ENCODE results near the gene PHACTR3. TPM values are rescaled to one million over a fixed set of nuclear protein-coding genes. Genes with fewer than 3 reads are reported as not detected.

PHACTR3 gene
- total RNA-seq, 1 donor from 2014 or later, result 0.14 TPM

- no peak overlapping the region for H3K4me3 Mint-ChIP-seq (ENCODE audit: unreplicated experiment)
- no peak overlapping the region for H3K4me2 ChIP-seq (ENCODE audit: low read length)
- no peaks in the 10 kb centered on the region for H3K36me3 Mint-ChIP-seq (ENCODE audit: low read depth, unreplicated experiment)
- no peak overlapping the region for H2AFZ ChIP-seq (ENCODE audit: low read depth, low read length)
- H3K27ac Mint-ChIP-seq (ENCODE audit: unreplicated experiment), result no peak overlapping the region
- peaks cover 32% of the 10 kb centered on the region for H3K27me3 Mint-ChIP-seq (ENCODE audit: low read depth, unreplicated experiment)
- no peaks in the 10 kb centered on the region for H4K20me1 ChIP-seq (ENCODE audit: insufficient read depth, low read length)
- peaks cover 6% of the 10 kb centered on the region for H3K9me3 ChIP-seq (ENCODE audit: insufficient read depth, low read depth, low read length)
- no peaks in the 10 kb centered on the region for H3K79me2 ChIP-seq (ENCODE audit: insufficient read depth, low read length)
- no peaks in the 10 kb centered on the region for H3K4me1 Mint-ChIP-seq (ENCODE audit: low read depth, unreplicated experiment)
- H3K4me1 ChIP-seq (ENCODE audit: insufficient read depth, low read length), result no peaks in the 10 kb centered on the region
- H3K9me3 Mint-ChIP-seq (ENCODE audit: unreplicated experiment), result peaks cover 3% of the 10 kb centered on the region
- H3K27me3 ChIP-seq (ENCODE audit: insufficient read depth, low read length), result peaks cover 2% of the 10 kb centered on the region
- H3K4me3 ChIP-seq (ENCODE audit: insufficient read depth, low read depth, low read length), result no peak overlapping the region
- H3K36me3 ChIP-seq (ENCODE audit: insufficient read depth, low read length), result no peaks in the 10 kb centered on the region
- no peak overlapping the region for H3K9ac ChIP-seq (ENCODE audit: low read length)
- DNase-seq (ENCODE audit: low read depth), result no peak
- no peak for FAIRE-seq
- H3K27ac ChIP-seq (ENCODE audit: low read depth, low read length), result no peak overlapping the region
- TF ChIP-seq EZH2 (IDR thresholded peaks at IDR 0.05; ENCODE audit: insufficient read depth, low read length), result no peak
- no peak for TF ChIP-seq CTCF (IDR thresholded peaks at IDR 0.05; ENCODE audit: insufficient read depth, low read depth, low read length)
These were observed 216.1 kb downstream of the PHACTR3 start for GRCh38 chr20:59820204-59821041.

DNA sequence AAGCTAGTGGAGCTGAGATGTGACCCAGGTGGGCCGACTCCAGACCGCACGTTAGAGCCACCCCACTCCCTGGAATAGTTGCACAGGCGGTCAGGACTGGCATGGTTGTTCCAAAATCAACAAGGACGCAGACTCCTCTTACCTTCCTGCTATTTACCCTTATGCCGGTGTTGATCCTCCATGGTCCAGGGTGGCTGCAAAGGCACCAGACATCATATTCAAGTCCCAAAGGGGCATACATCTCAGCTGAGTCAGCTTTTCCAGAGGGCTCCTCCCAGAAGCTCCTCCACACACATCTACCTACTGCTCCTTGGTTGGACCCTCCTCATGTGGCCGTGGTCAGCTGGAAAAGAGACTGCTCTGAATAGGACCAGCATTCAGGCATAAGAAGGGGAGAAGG, 216.9 kb downstream of the PHACTR3 start:
- DNase-seq (ENCODE audit: low read depth), result no peak
- H3K4me2 ChIP-seq (ENCODE audit: low read length), result no peak overlapping the region
- Mint-ChIP-seq H3K9me3 (ENCODE audit: unreplicated experiment) (peaks cover 3% of the 10 kb centered on the region), H3K36me3 (ENCODE audit: low read depth, unreplicated experiment) (no peaks in the 10 kb centered on the region), H3K27me3 (ENCODE audit: low read depth, unreplicated experiment) (peaks cover 34% of the 10 kb centered on the region), H3K4me1 (ENCODE audit: low read depth, unreplicated experiment) (no peaks in the 10 kb centered on the region), H3K27ac (ENCODE audit: unreplicated experiment) (no peak overlapping the region), H3K4me3 (ENCODE audit: unreplicated experiment) (no peak overlapping the region)
- no peaks in the 10 kb centered on the region for H3K4me1 ChIP-seq (ENCODE audit: insufficient read depth, low read length)
- H3K79me2 ChIP-seq (ENCODE audit: insufficient read depth, low read length), result no peaks in the 10 kb centered on the region
- H3K27ac ChIP-seq (ENCODE audit: low read depth, low read length), result no peak overlapping the region
- no peak overlapping the region for H2AFZ ChIP-seq (ENCODE audit: low read depth, low read length)
- peaks cover 6% of the 10 kb centered on the region for H3K9me3 ChIP-seq (ENCODE audit: insufficient read depth, low read depth, low read length)
- H3K4me3 ChIP-seq (ENCODE audit: insufficient read depth, low read depth, low read length), result no peak overlapping the region
- H4K20me1 ChIP-seq (ENCODE audit: insufficient read depth, low read length), result no peaks in the 10 kb centered on the region
- TF ChIP-seq CTCF (IDR thresholded peaks at IDR 0.05; ENCODE audit: insufficient read depth, low read depth, low read length) (no peak), EZH2 (IDR thresholded peaks at IDR 0.05; ENCODE audit: insufficient read depth, low read length) (no peak)
- H3K36me3 ChIP-seq (ENCODE audit: insufficient read depth, low read length), result no peaks in the 10 kb centered on the region
- H3K9ac ChIP-seq (ENCODE audit: low read length), result no peak overlapping the region
- no peak for FAIRE-seq
- peaks cover 2% of the 10 kb centered on the region for H3K27me3 ChIP-seq (ENCODE audit: insufficient read depth, low read length)

GRCh38 chr20:59821788-59822187, 217.4 kb downstream of the PHACTR3 start:
- Histone ChIP-seq H2AFZ (ENCODE audit: low read depth, low read length) (no peak overlapping the region), H3K4me2 (ENCODE audit: low read length) (no peak overlapping the region), H3K9ac (ENCODE audit: low read length) (no peak overlapping the region), H4K20me1 (ENCODE audit: insufficient read depth, low read length) (no peaks in the 10 kb centered on the region), H3K79me2 (ENCODE audit: insufficient read depth, low read length) (no peaks in the 10 kb centered on the region), H3K27ac (ENCODE audit: low read depth, low read length) (no peak overlapping the region), H3K9me3 (ENCODE audit: insufficient read depth, low read depth, low read length) (peaks cover 6% of the 10 kb centered on the region), H3K4me1 (ENCODE audit: insufficient read depth, low read length) (no peaks in the 10 kb centered on the region), H3K27me3 (ENCODE audit: insufficient read depth, low read length) (peaks cover 2% of the 10 kb centered on the region), H3K4me3 (ENCODE audit: insufficient read depth, low read depth, low read length) (no peak overlapping the region), H3K36me3 (ENCODE audit: insufficient read depth, low read length) (no peaks in the 10 kb centered on the region)
- H3K4me1 Mint-ChIP-seq (ENCODE audit: low read depth, unreplicated experiment), result no peaks in the 10 kb centered on the region
- no peak for TF ChIP-seq EZH2 (IDR thresholded peaks at IDR 0.05; ENCODE audit: insufficient read depth, low read length)
- no peak for TF ChIP-seq CTCF (IDR thresholded peaks at IDR 0.05; ENCODE audit: insufficient read depth, low read depth, low read length)
- FAIRE-seq, result no peak
- peaks cover 3% of the 10 kb centered on the region for H3K9me3 Mint-ChIP-seq (ENCODE audit: unreplicated experiment)
- peaks cover 37% of the 10 kb centered on the region for H3K27me3 Mint-ChIP-seq (ENCODE audit: low read depth, unreplicated experiment)
- H3K36me3 Mint-ChIP-seq (ENCODE audit: low read depth, unreplicated experiment), result no peaks in the 10 kb centered on the region
- no peak for DNase-seq (ENCODE audit: low read depth)
- no peak overlapping the region for H3K4me3 Mint-ChIP-seq (ENCODE audit: unreplicated experiment)
- H3K27ac Mint-ChIP-seq (ENCODE audit: unreplicated experiment), result no peak overlapping the region

Data from astrocyte (in vitro differentiated cells and primary cell).